NCI-H82 treated with DMSO at 0.1 percent for 48 hours (cell line): Measurements from ENCODE around the gene FDX2.
A peak's percentile ranks its signal among the peaks of the same experiment; 100 is the strongest.
"Not testable (repeated sequence)": the region's sequence is repeated elsewhere in the genome, so short reads cannot be mapped to it uniquely, and the experiment has no call there.

Experiments used
- DNase-seq: peaks from one replicate; lab custom pipeline; 2025; ENCODE audit not compliant: unreplicated experiment; lab: John Stamatoyannopoulos, UW

FDX2 gene

DNA sequence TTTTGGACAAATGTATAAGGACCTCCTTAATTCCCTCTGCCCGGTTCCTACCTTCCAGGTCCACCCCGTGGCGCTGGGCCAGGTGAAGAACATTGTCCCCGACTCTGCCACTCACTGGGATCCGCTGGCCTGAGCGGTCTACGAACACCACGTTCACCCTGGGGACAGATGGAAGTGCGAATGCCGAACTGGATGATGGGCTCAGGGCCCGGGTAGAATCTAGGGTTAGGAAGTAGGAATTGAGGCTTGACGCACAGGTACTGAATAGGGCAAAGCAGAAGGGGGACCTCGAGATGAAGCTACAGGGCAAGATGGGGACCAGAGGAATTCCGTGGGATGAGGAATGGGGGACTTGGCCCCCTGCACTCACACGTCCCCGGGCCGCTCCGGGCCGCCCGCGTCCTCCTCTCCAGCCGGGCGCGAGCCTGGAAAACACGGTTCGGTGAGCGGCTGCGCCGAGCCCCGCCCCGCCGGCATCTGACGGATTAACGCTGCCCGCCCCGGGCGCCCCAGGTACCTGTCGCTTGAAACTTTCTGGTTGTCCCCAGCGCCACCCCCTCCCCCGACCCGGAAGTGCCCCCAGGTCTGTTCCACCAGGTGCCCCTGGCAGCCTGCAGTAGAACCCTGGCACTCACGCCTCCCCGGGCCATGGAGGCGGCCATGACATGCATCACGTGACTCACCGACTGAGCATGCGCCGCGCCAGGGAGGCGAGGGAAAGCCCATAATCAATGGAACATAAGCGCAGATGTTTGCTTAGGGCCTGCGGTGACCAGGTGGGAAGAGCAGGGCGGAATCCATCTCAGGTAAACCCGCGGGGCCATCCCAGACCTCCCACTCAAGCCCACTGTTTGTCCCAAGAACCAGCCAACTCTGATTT lies at the start of gene FDX2:
FDX2 (minus strand) TSS at position 681 of the 880 bp plus-strand sequence; CDS start at position 662, 19 bp downstream.
- DNase-seq, result peak; percentile 33

DNA sequence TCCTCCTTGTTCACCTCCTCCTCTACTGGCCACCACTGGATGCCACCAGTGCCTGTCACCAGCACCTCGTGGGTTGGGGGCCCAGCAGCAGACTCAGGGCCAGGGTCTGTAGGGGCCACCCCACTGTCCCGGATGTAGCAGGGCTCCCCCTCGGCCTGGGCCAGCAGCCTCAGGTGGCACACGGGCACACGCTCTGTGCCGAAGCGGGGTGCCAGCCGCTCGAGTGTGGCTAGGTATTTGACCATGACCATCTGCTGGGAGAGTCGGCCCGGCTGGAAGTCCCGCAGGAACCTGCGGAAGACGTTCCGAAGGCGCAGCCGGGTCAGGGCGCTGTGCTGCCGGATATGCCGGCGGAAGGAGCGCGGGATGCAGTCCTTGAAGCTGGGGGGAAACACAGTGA lies 49.7 kb upstream of the FDX2 start:
- DNase-seq, result no peak

DNA sequence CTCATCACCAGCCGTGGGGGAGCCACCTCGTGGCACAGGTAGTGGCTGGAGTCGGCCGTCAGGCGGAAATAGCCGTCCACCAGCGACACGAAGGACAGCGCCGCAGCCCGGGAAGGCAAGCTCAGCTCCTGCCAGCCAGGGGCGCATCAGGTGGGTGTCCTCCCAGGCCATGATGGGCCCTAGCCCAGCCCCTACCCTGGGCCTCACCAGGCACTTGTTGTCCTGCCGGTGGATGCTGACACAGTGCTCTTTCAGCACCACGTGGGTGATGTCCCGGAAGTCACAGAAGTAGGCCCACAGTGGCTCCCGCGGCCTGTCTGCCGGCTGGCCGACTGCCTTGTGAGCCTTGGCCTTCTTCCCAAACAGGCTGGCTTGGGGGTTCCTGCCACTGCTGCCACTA lies 48.8 kb upstream of the FDX2 start:
- no peak for DNase-seq

DNA sequence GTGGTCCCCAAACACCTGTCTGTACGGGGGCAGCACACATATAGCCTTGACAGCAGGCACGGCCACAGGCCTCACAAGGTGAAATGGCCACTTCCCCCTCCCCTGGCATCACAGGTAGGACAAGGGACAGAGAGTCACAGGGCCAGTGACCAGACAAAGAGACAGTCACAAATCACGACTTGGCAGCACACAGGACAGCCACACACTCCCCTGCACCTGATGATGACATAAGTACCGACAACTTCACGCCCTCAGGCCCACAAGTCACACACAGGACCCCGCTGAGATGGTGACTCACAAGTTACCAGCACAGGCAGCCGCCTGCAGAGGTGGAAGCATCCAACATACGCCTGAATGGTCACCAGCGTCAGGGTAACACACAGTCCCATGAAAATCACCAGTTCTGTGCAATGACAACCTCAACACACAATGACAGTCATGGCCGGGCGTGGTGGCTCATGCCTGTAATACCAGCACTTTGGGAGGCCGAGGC lies 48.0 kb upstream of the FDX2 start:
- DNase-seq, result no peak

DNA sequence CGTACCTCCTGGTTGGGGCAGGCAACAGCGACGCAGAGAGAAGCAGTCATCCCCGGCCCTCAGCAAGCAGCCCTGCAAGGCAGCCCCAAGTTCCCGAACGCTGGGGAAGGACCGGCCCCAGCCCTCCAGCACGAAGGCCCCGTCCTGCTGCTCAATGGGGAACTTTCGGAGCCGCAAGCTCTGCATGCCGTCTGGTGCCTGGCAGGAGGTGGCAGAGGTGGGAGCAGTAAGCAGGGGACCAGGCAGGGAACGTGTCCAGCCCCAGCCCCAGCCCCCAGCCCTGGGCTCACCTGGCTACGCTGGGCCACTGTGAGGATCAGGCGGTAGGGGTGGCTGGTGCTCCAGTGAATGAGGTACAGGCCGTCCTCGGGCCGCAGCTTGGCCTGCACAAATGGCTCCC lies 46.4 kb upstream of the FDX2 start:
- DNase-seq, result no peak

DNA sequence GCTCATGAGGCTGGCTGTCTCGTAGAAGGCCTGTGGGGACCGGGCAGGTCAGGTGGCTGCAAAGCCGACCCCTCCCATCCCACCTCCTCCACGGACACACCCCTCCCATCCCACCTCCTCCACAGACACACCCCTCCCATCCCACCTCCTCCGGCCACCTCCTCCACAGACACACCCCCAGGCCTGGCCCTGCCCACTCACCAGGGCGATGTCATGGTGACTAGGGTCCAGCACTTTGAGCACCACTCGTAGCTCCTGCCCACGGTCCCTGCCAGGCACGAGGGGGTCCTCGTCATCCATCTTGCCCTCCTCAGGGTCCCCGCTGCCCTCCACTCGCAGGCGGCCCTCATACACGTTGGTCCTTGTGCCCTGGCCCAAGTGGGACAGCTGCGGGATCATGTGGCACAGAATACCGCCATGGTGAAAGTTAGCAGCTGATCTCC lies 45.8 kb upstream of the FDX2 start:
- DNase-seq, result no peak

DNA sequence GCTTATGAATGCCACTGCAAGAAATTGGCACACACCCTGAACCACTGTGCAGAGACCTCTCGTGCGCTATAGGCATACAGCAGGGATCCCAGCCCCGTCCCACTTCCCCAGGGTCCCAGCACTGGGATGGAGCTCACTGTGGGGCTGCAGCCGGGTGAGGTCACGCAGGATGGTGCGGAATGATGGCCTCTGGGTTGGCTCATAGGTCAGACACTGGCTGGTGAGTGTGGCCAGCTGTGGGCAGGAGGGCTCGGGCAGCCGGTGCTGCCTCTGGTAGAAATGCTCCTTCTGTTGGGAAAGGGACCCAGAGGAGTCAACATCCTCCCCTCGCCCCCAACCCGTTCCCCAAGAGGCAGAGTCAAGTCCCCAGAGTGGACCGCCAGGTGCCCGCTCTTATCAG lies 40.6 kb upstream of the FDX2 start:
- DNase-seq, result no peak

DNA sequence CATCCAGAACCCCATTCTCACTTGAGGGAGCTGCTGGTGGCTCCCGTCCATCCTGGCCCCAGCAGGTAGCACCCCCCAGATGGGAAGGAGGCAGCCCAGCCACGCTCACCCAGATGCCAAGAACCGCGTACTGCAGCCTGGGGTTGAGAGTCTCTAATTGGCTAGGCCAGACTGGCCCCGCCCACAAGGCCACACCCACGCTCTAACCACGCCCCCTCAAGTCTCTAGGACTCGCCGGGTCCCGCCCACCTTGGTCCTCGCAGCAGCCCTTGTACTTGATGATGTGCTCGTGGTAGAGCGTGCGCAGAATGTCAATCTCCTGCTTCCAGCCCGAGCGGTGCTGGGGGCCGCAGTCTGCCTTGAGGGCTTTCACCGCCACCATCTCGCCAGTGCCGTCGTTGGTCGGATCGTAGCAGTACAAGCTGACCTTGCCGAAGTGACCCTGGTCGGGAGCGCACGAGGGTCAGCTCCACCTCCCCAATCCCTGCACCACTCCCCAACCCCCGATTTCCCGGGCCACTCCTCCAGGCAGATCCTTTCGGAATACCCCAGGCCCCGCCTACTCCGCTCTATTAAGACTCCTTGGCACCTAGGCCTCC lies 38.1 kb upstream of the FDX2 start:
- DNase-seq, result peak; percentile 92

DNA sequence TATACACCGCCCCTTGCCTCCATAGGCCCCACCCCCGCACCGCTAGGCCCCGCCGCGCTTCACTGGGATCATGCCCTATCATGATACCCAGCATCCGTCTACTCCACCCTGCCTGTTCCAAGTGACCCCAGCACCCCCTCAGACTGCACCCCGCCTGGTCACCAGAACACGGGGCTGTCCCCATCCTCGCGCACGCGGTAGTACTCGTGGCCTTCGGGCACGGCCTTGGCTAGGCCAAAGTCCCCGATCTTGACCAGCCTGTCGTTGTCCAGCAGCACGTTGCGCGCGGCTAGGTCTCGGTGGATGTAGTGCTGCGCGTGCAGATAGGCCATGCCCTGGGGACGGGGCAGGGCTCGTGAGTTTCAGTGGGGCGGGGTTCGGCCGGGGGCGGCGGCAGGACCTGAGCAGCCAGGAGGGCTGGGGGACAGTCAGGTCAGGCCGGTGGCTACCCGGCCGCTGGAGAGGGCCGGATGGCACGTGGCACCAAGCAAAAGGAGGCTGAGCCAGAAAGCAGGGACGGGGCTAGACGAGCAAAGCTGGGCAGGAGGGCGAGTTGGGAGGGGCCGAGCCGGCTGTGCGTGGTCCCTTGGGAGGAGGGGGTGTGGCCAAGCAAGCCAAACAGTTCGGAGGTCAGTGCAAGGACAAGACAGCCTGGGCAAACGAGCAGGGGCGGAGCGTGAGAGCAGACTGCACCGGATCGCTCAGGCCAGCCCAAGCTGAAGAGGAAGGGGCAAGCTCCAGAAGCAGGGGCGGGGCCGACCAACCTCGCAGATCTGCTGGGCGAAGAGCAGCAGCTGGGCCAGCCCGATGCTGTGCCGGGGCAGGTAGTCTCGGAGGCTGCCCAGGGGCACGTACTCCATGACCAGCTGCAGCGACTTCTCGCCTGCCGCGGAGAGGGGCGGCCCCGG lies 37.2 kb upstream of the FDX2 start:
- DNase-seq, result peak; percentile 92

DNA sequence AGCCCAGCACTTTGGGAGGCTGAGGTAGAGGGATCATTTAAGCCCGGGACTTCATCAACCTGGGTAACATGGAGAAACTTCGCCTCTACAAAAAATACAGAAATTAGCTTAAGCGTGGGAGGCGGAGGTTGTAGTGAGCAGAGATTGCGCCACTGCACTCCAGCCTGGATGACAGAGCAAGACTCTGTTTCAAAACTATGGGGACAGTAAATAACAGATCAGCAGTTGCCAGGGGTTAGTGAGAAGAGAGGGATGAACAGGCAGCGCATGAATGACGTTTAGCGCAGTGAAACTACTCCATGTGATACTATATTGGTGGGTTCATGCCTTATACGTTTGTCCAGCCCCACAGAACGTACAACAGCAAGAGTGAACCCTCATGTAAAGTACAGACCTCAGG lies 30.7 kb upstream of the FDX2 start:
- no peak for DNase-seq

DNA sequence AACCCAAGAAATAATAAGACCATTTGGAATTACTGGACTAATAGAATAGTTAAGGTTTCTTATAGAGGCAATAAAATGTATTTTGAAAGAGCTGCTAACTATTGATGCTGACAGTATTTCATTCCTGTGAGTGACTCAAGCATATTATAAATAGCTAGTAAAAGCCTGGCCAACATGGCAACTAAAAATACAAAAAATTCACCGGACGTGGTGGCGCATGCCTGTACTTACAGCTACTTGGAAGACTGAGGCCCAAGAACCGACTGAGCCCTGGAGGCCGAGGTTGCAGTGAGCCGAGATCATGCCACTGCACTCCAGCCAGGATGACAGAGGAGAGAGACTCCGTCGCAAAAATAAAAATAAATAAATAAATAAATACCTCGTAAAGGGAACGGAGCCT lies 29.0 kb upstream of the FDX2 start:
- no peak for DNase-seq

DNA sequence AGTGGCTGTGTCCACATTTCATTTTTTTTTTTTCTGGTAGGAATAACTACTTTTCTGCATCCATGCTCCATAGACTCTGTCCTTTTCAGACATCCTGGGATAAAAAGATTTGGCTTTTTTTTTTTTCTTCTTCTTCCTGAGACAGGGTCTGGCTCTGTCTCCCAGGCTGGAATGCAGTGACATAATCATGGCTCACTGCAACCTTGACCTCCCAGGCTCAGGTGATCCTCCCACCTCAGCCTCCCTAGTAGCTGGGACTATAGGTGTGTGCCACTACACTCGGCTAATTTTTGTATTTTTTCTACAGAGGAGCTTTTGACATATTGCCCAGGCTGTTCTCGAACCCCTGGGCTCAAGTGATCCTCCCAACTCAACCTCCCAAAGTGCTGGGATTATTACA lies 27.7 kb upstream of the FDX2 start:
- no peak for DNase-seq

DNA sequence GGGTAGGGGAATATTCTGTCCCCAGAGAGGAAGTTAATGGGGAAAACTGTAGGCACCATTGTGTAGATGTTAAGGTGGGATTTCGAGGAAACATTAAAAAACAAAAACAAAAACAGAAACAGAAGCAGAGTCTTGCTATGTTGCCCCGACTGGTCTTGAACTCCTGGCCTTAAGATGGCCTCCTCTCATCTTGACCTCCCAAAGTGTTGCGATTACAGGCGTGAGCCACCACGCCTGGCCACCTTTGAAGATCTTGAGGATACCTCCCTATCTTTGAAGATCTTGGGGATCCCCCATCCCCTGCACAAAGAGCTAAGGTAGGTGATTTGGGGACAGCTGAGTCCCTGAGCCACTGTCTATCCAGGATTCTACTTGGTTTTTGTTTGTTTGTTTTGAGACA lies 24.2 kb upstream of the FDX2 start:
- DNase-seq, result no peak

DNA sequence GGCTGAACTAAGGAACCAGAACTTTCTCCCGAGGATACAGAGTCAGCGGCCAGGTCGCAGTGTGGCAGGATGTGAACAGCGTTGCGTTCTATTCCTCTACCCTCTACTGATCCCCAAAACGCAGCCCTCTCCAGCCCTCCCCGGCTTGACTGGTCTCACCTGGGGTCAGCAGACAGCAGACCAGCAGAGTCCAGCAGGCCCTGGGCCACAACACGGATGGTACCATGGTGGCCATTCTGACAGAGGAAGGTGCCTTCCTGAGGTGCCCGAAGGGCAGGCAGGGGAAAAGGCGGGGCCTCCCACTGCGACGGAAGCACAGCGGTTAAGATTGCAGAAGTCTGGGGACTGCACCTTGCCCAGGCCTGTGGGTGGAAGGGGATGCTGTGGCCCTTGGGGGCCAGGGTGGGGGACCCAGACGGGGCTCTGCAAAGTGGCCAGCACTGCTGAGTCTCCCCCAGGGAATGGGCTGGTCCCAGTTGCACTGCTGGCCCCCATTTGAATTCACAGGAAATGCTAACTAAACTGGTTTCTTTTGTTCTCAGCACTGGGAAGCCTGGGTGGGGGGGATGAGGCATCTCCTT lies 23.7 kb upstream of the FDX2 start, which contains the start of gene ICAM3:
ICAM3 (minus strand) TSS at position 245 of the 581 bp plus-strand sequence; CDS start at position 235, 10 bp downstream.
- no peak for DNase-seq

DNA sequence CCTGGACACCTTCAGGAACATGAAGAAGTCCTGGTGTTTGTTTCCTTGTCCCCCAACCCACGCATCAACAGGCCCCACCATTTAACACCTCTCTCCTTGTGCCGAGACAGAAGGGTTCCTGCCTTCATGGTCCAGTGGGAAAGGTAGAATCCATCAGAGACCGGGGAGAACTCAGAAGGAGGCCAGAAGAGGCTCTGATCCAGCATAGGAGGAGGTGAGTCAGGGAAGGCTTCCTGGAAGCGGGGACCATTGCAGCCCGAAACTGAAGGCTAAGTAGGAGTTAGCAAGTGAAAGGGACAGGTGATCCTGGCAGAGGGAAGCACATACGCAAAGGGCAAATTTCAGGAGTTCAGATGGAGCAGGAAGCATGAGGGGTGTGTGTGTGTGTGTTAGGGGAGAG lies 23.1 kb upstream of the FDX2 start:
- DNase-seq, result no peak

DNA sequence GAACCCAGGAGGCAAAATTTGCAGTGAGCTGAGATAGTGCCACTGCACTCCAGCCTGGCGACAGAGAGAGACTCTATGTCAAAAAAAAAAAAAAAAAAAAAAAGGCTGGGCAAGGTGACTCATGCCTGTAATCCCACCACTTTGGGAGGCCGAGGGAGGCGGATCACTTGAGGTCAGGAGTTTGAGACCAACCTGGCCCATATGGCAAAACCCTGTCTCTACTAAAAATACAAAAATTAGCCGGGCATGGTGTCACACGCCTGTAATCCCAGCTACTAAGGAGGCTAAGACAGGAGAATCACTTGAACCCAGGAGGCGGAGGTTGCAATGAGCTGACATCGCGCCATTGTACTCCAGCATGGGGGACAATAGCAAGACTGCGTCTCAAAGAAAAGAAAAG lies 20.9 kb upstream of the FDX2 start:
- DNase-seq, result not testable (repeated sequence)

DNA sequence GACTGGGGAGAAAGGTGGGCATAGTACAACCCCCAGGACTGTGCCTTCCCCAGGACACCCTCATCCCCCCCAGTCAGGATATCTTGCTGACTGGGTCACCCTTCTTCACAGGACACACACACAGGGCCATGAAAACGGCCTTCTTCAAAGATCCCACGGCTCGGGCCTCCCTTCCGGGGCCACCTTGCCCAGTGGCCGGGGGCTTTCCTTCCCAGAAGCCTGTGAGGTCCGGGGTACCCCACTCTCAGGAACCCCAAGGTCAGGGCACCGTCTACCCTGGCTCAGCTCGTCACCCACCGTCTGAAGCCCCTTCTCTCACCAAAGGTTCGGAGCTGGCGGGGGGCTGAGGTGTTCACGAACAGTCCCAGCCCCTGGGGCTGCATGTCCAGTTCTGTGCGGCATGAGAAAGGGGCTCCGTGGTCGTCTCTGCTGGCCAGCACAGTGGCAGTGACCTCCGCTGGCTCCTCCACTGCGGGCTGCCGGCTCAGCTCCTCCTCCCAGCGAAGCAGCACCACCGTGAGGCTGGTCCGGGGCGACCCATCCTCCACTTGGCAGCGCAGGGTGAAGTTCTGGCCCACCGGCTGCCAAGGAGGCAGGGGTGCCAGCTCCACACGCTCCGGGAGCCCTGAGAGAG lies 19.7 kb upstream of the FDX2 start:
- DNase-seq, result no peak

DNA sequence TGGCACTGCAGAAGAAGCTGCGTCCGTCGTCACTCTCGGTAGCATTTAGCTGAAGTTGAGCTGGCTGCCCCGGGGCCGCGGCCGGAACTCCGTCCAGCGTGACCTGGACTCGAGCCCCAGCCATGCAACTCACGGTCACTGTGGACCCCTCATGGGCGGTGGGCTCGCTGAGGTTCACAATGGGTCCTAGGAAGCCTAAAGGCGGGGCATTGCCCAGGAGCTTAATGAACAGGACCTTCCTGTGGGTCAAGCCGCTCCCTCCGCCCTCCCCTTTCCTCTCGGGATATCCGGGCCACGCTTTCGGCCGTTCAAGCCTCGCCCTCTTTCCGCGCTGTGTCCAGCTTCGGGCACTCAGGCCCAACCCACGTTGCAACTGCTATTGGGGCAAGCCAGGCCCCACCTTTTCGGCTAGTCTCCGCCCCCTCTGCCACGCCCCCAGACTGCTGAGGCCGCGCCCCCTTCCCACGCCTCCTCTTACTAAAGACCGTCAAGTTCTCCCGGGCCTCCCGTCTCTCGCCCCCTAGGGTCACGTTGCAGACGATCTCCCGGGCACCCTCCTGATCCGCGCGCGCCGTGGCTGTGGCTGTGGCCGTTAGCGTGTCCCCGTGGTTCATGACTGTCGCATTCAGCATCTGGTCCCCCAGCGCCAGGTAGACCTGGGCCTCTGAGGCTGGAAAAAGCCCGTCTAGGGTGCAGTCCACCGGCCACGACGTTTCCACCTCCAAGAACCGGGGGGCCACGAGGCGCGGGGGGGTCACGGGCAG lies 19.0 kb upstream of the FDX2 start:
- peak; percentile 68 for DNase-seq

DNA sequence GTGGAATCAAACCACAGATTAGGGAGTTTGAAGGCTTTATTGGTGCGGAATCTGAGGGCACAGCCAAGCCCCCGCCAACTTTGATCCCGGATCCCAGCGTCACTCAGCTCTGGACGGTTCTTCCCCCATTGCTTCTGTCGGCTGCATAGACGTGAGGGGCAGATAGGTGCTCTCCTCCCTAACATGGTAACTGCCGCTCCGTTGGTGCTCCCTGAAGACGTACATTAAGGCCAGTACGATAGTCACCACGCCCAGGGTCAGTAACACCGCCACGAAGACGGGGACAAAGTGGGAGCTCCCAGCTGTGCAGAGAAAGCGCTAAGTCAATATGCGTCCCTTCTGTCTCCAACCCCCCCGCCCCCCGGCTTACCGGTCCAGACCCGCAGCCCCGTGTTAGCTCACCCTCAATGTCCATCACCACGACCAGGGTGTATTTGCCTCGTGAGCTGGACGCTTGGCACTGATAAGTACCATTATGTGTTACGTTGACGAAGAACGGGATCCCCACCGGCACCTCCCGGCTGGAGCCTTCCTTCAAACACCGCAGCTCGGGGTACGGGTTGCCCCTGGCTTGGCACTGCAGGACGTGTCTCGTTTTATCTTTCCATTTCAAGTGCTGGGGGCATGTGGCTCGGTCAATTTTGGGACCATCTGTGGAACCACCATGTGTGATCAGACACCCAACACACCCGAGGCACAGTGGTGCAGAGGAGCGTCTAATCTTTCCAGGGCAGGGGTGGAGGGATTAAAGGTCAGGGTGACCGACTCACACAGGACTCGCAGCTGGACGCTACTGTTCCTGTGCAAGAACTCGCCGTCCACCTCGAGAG lies 18.2 kb upstream of the FDX2 start:
- no peak for DNase-seq
